Astrocyte of the cerebellum (primary cell): ENCODE measurements around the gene MAPT.
A peak's percentile ranks its signal among the peaks of the same experiment; 100 is the strongest.

Source experiments
- DNase-seq: peaks from one replicate; pipeline ENCODE4 v3.0.0-alpha.2; 2011; ENCODE audit warnings: low read depth
- H3K4me3 ChIP-seq: 2 replicates; pipeline ENCODE4 v1.5.1; 2011; ENCODE audit warnings: mild to moderate bottlenecking, low read depth, low read length, moderate library complexity
- CTCF ChIP-seq: IDR thresholded peaks from 2 replicates; pipeline ENCODE4 v1.5.1; 2012; ENCODE audit warnings: low read length, low read depth, moderate library complexity, mild to moderate bottlenecking; ENCODE audit errors: missing control alignments
- in situ Hi-C: cut with HindIII; loops from 2 replicates; pipeline ENCODE4 v1.10.0; 2017; ENCODE audit warnings: low sequenced_read_pairs

Gene MAPT

GRCh38 chr17:45851464-45851863, 42.9 kb upstream of the MAPT start:
- TF ChIP-seq CTCF = no peak
- DNase-seq = no peak
- no peak overlapping the region for H3K4me3 ChIP-seq
- in situ Hi-C loops = loop anchor here (25.0 kb wide), 1 partner anchor 639 kb away; the partner anchor contains the start of gene FMNL1

- in situ Hi-C loops = loop anchor here (25.0 kb wide), 1 partner anchor 640 kb away; the partner anchor contains the start of gene FMNL1
- no peak for TF ChIP-seq CTCF
- no peak for DNase-seq
Observed at GRCh38 chr17:45851873-45852272, 42.5 kb upstream of the MAPT start.

GRCh38 chr17:45852535-45853297, 41.6 kb upstream of the MAPT start:
- H3K4me3 ChIP-seq = no peak overlapping the region
- in situ Hi-C loops = loop anchor here (25.0 kb wide), 1 partner anchor 640 kb away; the partner anchor contains the start of gene FMNL1
- peak; percentile 39 for DNase-seq
- TF ChIP-seq CTCF = peak; percentile 94

More at GRCh38 chr17:45851873-45852272, 42.5 kb upstream of the MAPT start:
- H3K4me3 ChIP-seq = no peak overlapping the region

DNA sequence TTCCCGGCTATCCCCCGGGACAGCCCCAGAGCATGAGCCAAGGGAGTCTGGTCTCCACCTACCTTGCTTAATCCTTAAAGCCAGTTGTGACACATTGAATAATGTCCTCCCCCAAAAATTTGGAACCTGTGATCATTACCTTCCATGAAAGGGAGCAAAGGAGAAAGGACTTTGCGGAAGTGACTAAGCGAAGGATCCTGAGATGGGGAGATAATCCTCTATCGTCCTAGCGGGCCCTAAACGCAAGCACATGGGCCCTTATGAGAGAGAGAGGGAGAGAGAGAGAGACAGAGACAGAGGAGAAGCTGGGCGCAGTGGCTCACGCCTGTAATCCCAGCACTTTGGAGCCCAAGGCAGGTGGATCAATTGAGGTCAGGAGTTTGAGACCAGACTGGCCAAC, 40.1 kb upstream of the MAPT start:
- no peak for DNase-seq
- H3K4me3 ChIP-seq = no peak overlapping the region
- in situ Hi-C loops = loop anchor here (25.0 kb wide), 1 partner anchor 642 kb away; the partner anchor contains the start of gene FMNL1
- TF ChIP-seq CTCF = no peak

- no peak for TF ChIP-seq CTCF
Observed at GRCh38 chr17:45855691-45856336, 38.5 kb upstream of the MAPT start.

GRCh38 chr17:45857977-45858708, 36.2 kb upstream of the MAPT start:
- peak; percentile 8 for DNase-seq
- no peak overlapping the region for H3K4me3 ChIP-seq
- TF ChIP-seq CTCF = no peak
- in situ Hi-C loops = loop anchor here (25.0 kb wide), 1 partner anchor 646 kb away; the partner anchor contains the start of gene FMNL1

More at GRCh38 chr17:45855691-45856336, 38.5 kb upstream of the MAPT start:
- DNase-seq = no peak
- in situ Hi-C loops = loop anchor here (25.0 kb wide), 1 partner anchor 644 kb away; the partner anchor contains the start of gene FMNL1
- no peak overlapping the region for H3K4me3 ChIP-seq
